MCF 10A (cell line): ENCODE measurements around the gene SYNE1. TPM values are rescaled to one million over a fixed set of nuclear protein-coding genes. Genes with fewer than 3 reads are reported as not detected.
"Not testable (repeated sequence)": the region's sequence is repeated elsewhere in the genome, so short reads cannot be mapped to it uniquely, and the experiment has no call there.

Source experiments
- BruUV-seq: library from RNA; stranded (reverse); fragments of 400-500 nt; replicated peaks from 2 replicates; lab custom pipeline; 2021; lab: Mats Ljungman, UMichigan
- CTCF ChIA-PET: fragments of 300-600 bp; sonication (Branson Sonifier 250); formaldehyde crosslinking; extraction: SDS; loops from one replicate; lab custom pipeline; 2021; ENCODE audit warnings: antibody characterized with exemption, inconsistent platforms; lab: Yijun Ruan, JAX
- POLR2A ChIA-PET: fragments of 300-600, 350-650 bp; sonication (Branson Sonifier 250); formaldehyde crosslinking; extraction: SDS; loops from one replicate; lab custom pipeline; 2020; ENCODE audit warnings: antibody characterized with exemption, inconsistent platforms; lab: Yijun Ruan, JAX
- DNase-seq: peaks from one replicate; pipeline ENCODE4 v3.0.0-alpha.2; 2018; ENCODE audit not compliant: unreplicated experiment
- H3K27ac Mint-ChIP-seq: one replicate; pipeline ENCODE4 v1.8.0; 2022; ENCODE audit warnings: mild to moderate bottlenecking, low read depth, mixed read lengths; ENCODE audit not compliant: unreplicated experiment
- H3K27me3 Mint-ChIP-seq: one replicate; pipeline ENCODE4 v1.8.0; 2022; ENCODE audit warnings: mixed read lengths; ENCODE audit not compliant: insufficient read depth, unreplicated experiment
- H3K36me3 Mint-ChIP-seq: one replicate; pipeline ENCODE4 v1.8.0; 2022; ENCODE audit warnings: mild to moderate bottlenecking, moderate library complexity, mixed read lengths; ENCODE audit not compliant: insufficient read depth, unreplicated experiment
- H3K4me1 Mint-ChIP-seq: one replicate; pipeline ENCODE4 v1.8.0; 2022; ENCODE audit warnings: mixed read lengths; ENCODE audit not compliant: insufficient read depth, unreplicated experiment
- H3K4me3 Mint-ChIP-seq: one replicate; pipeline ENCODE4 v1.8.0; 2022; ENCODE audit warnings: mild to moderate bottlenecking, moderate library complexity, mixed read lengths; ENCODE audit not compliant: unreplicated experiment
- H3K9me3 Mint-ChIP-seq: one replicate; pipeline ENCODE4 v1.8.0; 2022; ENCODE audit warnings: mixed read lengths; ENCODE audit not compliant: unreplicated experiment
- intact Hi-C: fragments of 100-400 bp; cut with micrococcal nuclease; formaldehyde crosslinking; loops from 2 replicates; pipeline ENCODE4 v1.14.1; 2022
- total RNA-seq: library from RNA; stranded (reverse); gene quantifications from 2 replicates; pipeline ENCODE4 v1.2.3, GENCODE V29; 2022
- TF ChIP-seq, protein P1 (sequence below): fragments of 200-600 bp; IDR thresholded peaks from one replicate; pipeline ENCODE4 v1.8.0; 2022; ENCODE audit warnings: antibody characterized with exemption, mild to moderate bottlenecking; ENCODE audit not compliant: unreplicated experiment

The SYNE1 gene
- total RNA-seq, 1 experiment from 2014 or later: 25.4 TPM

GRCh38 chr6:152078001-152078400 is 559.2 kb downstream of the SYNE1 start:
- no TSS peak for BruUV-seq
- TF ChIP-seq, protein P1, sequence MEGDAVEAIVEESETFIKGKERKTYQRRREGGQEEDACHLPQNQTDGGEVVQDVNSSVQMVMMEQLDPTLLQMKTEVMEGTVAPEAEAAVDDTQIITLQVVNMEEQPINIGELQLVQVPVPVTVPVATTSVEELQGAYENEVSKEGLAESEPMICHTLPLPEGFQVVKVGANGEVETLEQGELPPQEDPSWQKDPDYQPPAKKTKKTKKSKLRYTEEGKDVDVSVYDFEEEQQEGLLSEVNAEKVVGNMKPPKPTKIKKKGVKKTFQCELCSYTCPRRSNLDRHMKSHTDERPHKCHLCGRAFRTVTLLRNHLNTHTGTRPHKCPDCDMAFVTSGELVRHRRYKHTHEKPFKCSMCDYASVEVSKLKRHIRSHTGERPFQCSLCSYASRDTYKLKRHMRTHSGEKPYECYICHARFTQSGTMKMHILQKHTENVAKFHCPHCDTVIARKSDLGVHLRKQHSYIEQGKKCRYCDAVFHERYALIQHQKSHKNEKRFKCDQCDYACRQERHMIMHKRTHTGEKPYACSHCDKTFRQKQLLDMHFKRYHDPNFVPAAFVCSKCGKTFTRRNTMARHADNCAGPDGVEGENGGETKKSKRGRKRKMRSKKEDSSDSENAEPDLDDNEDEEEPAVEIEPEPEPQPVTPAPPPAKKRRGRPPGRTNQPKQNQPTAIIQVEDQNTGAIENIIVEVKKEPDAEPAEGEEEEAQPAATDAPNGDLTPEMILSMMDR: no peak
- intact Hi-C loops: no loop called here
- H3K9me3 Mint-ChIP-seq: peaks cover 22% of the 10 kb centered on the region
- H3K4me1 Mint-ChIP-seq: no peaks in the 10 kb centered on the region
- ChIA-PET CTCF (no interaction called here), POLR2A (no interaction called here)
- no peaks in the 10 kb centered on the region for H3K36me3 Mint-ChIP-seq
- DNase-seq: no peak
- no peaks in the 10 kb centered on the region for H3K27me3 Mint-ChIP-seq
- H3K4me3 Mint-ChIP-seq: no peak overlapping the region
- H3K27ac Mint-ChIP-seq: no peak overlapping the region

DNA sequence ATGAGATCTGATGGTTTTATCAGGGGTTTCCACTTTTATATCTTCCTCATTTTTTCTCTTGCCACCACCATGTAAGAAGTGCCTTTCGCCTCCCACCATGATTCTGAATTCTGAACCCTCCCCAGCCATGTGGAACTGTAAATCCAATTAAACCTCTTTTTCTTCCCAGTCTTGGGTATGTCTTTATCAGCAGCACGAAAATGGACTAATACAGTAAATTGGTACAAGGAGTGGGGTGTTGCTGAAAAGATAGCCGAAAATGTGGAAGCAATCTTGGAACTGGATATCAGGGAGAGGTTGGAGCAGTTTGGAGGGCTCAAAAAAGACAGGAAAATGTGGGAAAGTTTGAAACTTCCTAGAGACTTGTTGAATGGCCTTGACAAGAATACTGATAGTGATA is 560.9 kb downstream of the SYNE1 start:
- H3K4me3 Mint-ChIP-seq, POLR2A ChIA-PET, H3K27me3 Mint-ChIP-seq, H3K27ac Mint-ChIP-seq, H3K36me3 Mint-ChIP-seq, BruUV-seq, DNase-seq, intact Hi-C loops, CTCF ChIA-PET, H3K4me1 Mint-ChIP-seq: not testable (repeated sequence)
- peaks cover 18% of the 10 kb centered on the region for H3K9me3 Mint-ChIP-seq

DNA sequence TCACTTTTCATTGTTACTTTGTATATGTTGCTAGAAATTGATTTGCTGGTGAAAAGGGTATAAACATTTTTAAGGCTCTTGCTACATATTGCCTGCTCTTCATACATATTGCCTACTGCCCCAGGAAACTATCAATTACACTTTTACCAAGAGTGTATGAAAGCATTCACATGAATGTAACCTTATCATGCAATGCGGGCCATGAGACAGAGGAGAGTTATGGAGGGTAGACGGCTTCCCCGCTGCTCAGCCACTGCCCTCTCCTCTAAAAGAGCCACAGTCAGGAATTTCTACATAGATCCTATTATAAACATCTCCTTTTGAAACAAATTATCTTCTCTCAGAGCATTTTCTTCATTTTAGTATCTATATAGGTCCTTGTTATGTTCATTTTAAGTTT is 565.3 kb downstream of the SYNE1 start:
- CTCF ChIA-PET: no interaction called here
- no peak overlapping the region for H3K4me3 Mint-ChIP-seq
- BruUV-seq: no TSS peak
- no peaks in the 10 kb centered on the region for H3K27me3 Mint-ChIP-seq
- no peaks in the 10 kb centered on the region for H3K36me3 Mint-ChIP-seq
- H3K9me3 Mint-ChIP-seq: peaks cover 8% of the 10 kb centered on the region
- no peaks in the 10 kb centered on the region for H3K4me1 Mint-ChIP-seq
- POLR2A ChIA-PET: no interaction called here
- H3K27ac Mint-ChIP-seq: no peak overlapping the region
- intact Hi-C loops: no loop called here
- TF ChIP-seq, protein P1: no peak
- no peak for DNase-seq

Other genes with a start within 250 kb of the SYNE1 start
- gene MYCT1, start 60.5 kb upstream of the SYNE1 start, total RNA-seq: not detected in 2 replicates
- not detected in 2 replicates for gene VIP, start 113.4 kb upstream of the SYNE1 start, total RNA-seq